Measurements from ENCODE around the gene RCE1.

RCE1 gene

GRCh38 chr11:66842896-66843775 lies at the start of gene RCE1 (continued):
- TF ChIP-seq ATF2 (tag by site-specific recombination; IDR thresholded peaks at IDR 0.05; ENCODE audit: low read depth) (peak; percentile 85), ZBTB11 (tag by site-specific recombination; conservative IDR thresholded peaks at IDR 0.05; ENCODE audit: low read depth) (peak; percentile 53), ZNF707 (tag by site-specific recombination; IDR thresholded peaks at IDR 0.05) (no peak), ZNF670 (tag by site-specific recombination; IDR thresholded peaks at IDR 0.05; ENCODE audit: low read depth) (no peak), ZBTB48 (tag by site-specific recombination; IDR thresholded peaks at IDR 0.05) (peak; percentile 29; the same call in 1 of the 2 replicates), ZNF202 (tag by site-specific recombination; IDR thresholded peaks at IDR 0.05; ENCODE audit: borderline replicate concordance) (no peak), ZNF292 (tag by site-specific recombination; IDR thresholded peaks at IDR 0.05; ENCODE audit: borderline replicate concordance, low read depth) (no peak), ZNF146 (tag by site-specific recombination; IDR thresholded peaks at IDR 0.05) (peak; percentile 37; the same call in 1 of the 2 replicates), ZSCAN5A (tag by site-specific recombination; IDR thresholded peaks at IDR 0.05) (no peak), ZNF223 (tag by site-specific recombination; IDR thresholded peaks at IDR 0.05) (0 out of 2 replicates have a peak, but pooled peaks have one; percentile 17), ZNF624 (tag by site-specific recombination; IDR thresholded peaks at IDR 0.05) (no peak), ZNF354C (tag by site-specific recombination; IDR thresholded peaks at IDR 0.05; ENCODE audit: borderline replicate concordance, low read depth) (no peak), ZNF2 (tag by site-specific recombination; IDR thresholded peaks at IDR 0.05) (no peak), SP2 (tag by site-specific recombination; IDR thresholded peaks at IDR 0.05) (peak; percentile 26), ZBTB20 (tag by site-specific recombination; IDR thresholded peaks at IDR 0.05) (peak; percentile 85), ZBTB17 (tag by site-specific recombination; IDR thresholded peaks at IDR 0.05) (peak; percentile 43), ZNF24 (tag by site-specific recombination; IDR thresholded peaks at IDR 0.05) (0 out of 2 replicates have a peak, but pooled peaks have one; percentile 30), YY1 (tag by site-specific recombination; IDR thresholded peaks at IDR 0.05) (peak; percentile 88), ZNF600 (tag by site-specific recombination; IDR thresholded peaks at IDR 0.05) (0 out of 2 replicates have a peak, but pooled peaks have one; percentile 31), ZNF585B (tag by site-specific recombination; IDR thresholded peaks at IDR 0.05) (no peak), FEZF1 (tag by site-specific recombination; IDR thresholded peaks at IDR 0.05) (no peak), ZNF138 (tag by site-specific recombination; IDR thresholded peaks at IDR 0.05; ENCODE audit: borderline replicate concordance) (no peak), BCL11A (tag by site-specific recombination; IDR thresholded peaks at IDR 0.05; ENCODE audit: low read depth) (no peak), ZNF596 (tag by site-specific recombination; IDR thresholded peaks at IDR 0.05) (no peak), ZNF843 (tag by site-specific recombination; IDR thresholded peaks at IDR 0.05) (no peak), ZNF274 (IDR thresholded peaks at IDR 0.05; ENCODE audit: low read length) (no peak), ZNF274 (tag by site-specific recombination; IDR thresholded peaks at IDR 0.05; ENCODE audit: borderline replicate concordance) (no peak), KLF17 (tag by site-specific recombination; IDR thresholded peaks at IDR 0.05) (peak; percentile 65), MYNN (tag by site-specific recombination; IDR thresholded peaks at IDR 0.05; ENCODE audit: borderline replicate concordance) (no peak), GLI4 (tag by site-specific recombination; IDR thresholded peaks at IDR 0.05) (no peak), ZNF76 (tag by site-specific recombination; IDR thresholded peaks at IDR 0.05; ENCODE audit: borderline replicate concordance, low read depth) (peak; percentile 39; the same call in 1 of the 2 replicates), ZNF341 (tag by site-specific recombination; IDR thresholded peaks at IDR 0.05; ENCODE audit: low read depth) (no peak; the same call in 1 of the 2 replicates), ZNF155 (tag by site-specific recombination; IDR thresholded peaks at IDR 0.05) (no peak), ZXDB (tag by site-specific recombination; IDR thresholded peaks at IDR 0.05) (peak; percentile 69)
